Measurements from ENCODE around the gene PTPRR. TPM values are rescaled to one million over a fixed set of nuclear protein-coding genes. Genes with fewer than 3 reads are reported as not detected.
"Not testable (repeated sequence)": the region's sequence is repeated elsewhere in the genome, so short reads cannot be mapped to it uniquely, and the experiment has no call there.

PTPRR gene
- total RNA-seq, 1 donor from 2014 or later = 1.2 TPM

- no peak for DNase-seq
Observed at GRCh38 chr12:70741256-70741655, 179.3 kb downstream of the PTPRR start.

- DNase-seq = no peak
Observed at GRCh38 chr12:70739756-70740155, 180.8 kb downstream of the PTPRR start.

- no peak for DNase-seq
Observed at GRCh38 chr12:70736351-70737133, 184.0 kb downstream of the PTPRR start.

- not testable (repeated sequence) for DNase-seq
Observed at GRCh38 chr12:70735197-70735596, 185.3 kb downstream of the PTPRR start.

GRCh38 chr12:70733385-70733784 is 187.2 kb downstream of the PTPRR start:
- peak; percentile 90 for DNase-seq

- DNase-seq = no peak
Observed at GRCh38 chr12:70732287-70732686, 188.3 kb downstream of the PTPRR start.

GRCh38 chr12:70730675-70731180 is 189.8 kb downstream of the PTPRR start:
- no peak for DNase-seq

- DNase-seq = no peak
Observed at GRCh38 chr12:70724444-70724843, 196.1 kb downstream of the PTPRR start.

GRCh38 chr12:70722584-70723343 is 197.8 kb downstream of the PTPRR start:
- DNase-seq = peak; percentile 10

GRCh38 chr12:70721656-70722357 is 198.7 kb downstream of the PTPRR start:
- no peak for DNase-seq

GRCh38 chr12:70721216-70721615 is 199.3 kb downstream of the PTPRR start:
- DNase-seq = no peak

- DNase-seq = peak; percentile 74
Observed at GRCh38 chr12:70719672-70720420, 200.7 kb downstream of the PTPRR start.

GRCh38 chr12:70719071-70719470 is 201.5 kb downstream of the PTPRR start:
- DNase-seq = no peak

- no peak for DNase-seq
Observed at GRCh38 chr12:70711831-70712230, 208.7 kb downstream of the PTPRR start.

GRCh38 chr12:70709022-70709421 is 211.5 kb downstream of the PTPRR start:
- no peak for DNase-seq

GRCh38 chr12:70706611-70707010 is 213.9 kb downstream of the PTPRR start:
- no peak for DNase-seq

- DNase-seq = no peak
Observed at GRCh38 chr12:70698345-70698744, 222.2 kb downstream of the PTPRR start.

- peak; percentile 56 for DNase-seq
Observed at GRCh38 chr12:70695361-70696023, 225.0 kb downstream of the PTPRR start.

GRCh38 chr12:70692681-70693288 is 227.8 kb downstream of the PTPRR start:
- DNase-seq = no peak

- DNase-seq = no peak
Observed at GRCh38 chr12:70691018-70691672, 229.4 kb downstream of the PTPRR start.
